ENCODE results near the gene WNT3A. TPM values are rescaled to one million over a fixed set of nuclear protein-coding genes. Genes with fewer than 3 reads are reported as not detected.

WNT3A gene
- polyA plus RNA-seq, 1 donor (not counting 4 experiments of a cell fraction or from before 2014, with no cell fraction given), result 0.07 TPM

GRCh38 chr1:228091084-228091483 lies 84.3 kb downstream of the WNT3A start:
- peaks cover 5% of the 10 kb centered on the region for H3K9me3 ChIP-seq (ENCODE audit: control insufficient read depth, low read depth, low read length)
- no peak for FAIRE-seq
- H3K4me2 ChIP-seq (ENCODE audit: control insufficient read depth, extremely low read depth, insufficient read depth, low read depth, low read length), result no peak overlapping the region

GRCh38 chr1:228092342-228093049 lies 85.7 kb downstream of the WNT3A start:
- peaks cover 11% of the 10 kb centered on the region for H3K9me1 ChIP-seq (ENCODE audit: control insufficient read depth, extremely low read depth, insufficient read depth, low read length)
- H3K27ac ChIP-seq (ENCODE audit: control insufficient read depth, insufficient read depth, low read length), result no peak overlapping the region
- H3K36me3 ChIP-seq (ENCODE audit: control insufficient read depth in 2 of 2, extremely low read depth in 1 of 2, insufficient read depth in 2 of 2, low read length in 2 of 2), result peaks cover 20 to 54% of the 10 kb centered on the region in 2 experiments
- no peak overlapping the region for H3K9ac ChIP-seq (ENCODE audit: control insufficient read depth, extremely low read depth, insufficient read depth, low read length)
- TF ChIP-seq CTCF (optimal IDR thresholded peaks at IDR 0.05 in 1 of 3, IDR thresholded peaks at IDR 0.05 in 1 of 3, conservative IDR thresholded peaks at IDR 0.05 in 1 of 3; ENCODE audit: extremely low read depth in 1 of 3, insufficient read depth in 2 of 3, low read length in 3 of 3) (no peak), EZH2 (IDR thresholded peaks at IDR 0.05; ENCODE audit: low read length) (no peak)
- H3K9me3 ChIP-seq (ENCODE audit: control insufficient read depth, low read depth, low read length), result peaks cover 5% of the 10 kb centered on the region
- FAIRE-seq, result no peak
- dilution Hi-C loops (cut with MboI; ENCODE audit: extremely low pct_ligation_motif_present, low sequenced_read_pairs), result no loop called here
- peaks cover 52% of the 10 kb centered on the region for H3K4me1 ChIP-seq (ENCODE audit: control insufficient read depth, extremely low read depth, insufficient read depth, low read length)
- H3K4me2 ChIP-seq (ENCODE audit: control insufficient read depth, extremely low read depth, insufficient read depth, low read depth, low read length), result peak overlapping the region; percentile 31
- H3K27me3 ChIP-seq (ENCODE audit: control insufficient read depth, extremely low read depth, insufficient read depth, low read length), result no peaks in the 10 kb centered on the region
- DNase-seq (ENCODE audit: low read depth, low spot score), result no peak
- no peak overlapping the region for H3K4me3 ChIP-seq (ENCODE audit: control insufficient read depth in 2 of 3, extremely low read depth in 1 of 3, insufficient read depth in 2 of 3, low read depth in 1 of 3, low read length in 3 of 3)
- no peak overlapping the region for H2AFZ ChIP-seq (ENCODE audit: control insufficient read depth, low read length)
- peaks cover 100% of the 10 kb centered on the region for H3K79me2 ChIP-seq (ENCODE audit: control insufficient read depth, insufficient read depth, low read length)
- peaks cover 92% of the 10 kb centered on the region for H4K20me1 ChIP-seq (ENCODE audit: control insufficient read depth, extremely low read depth, insufficient read depth, low read length)

More at GRCh38 chr1:228091084-228091483, 84.3 kb downstream of the WNT3A start:
- H3K79me2 ChIP-seq (ENCODE audit: control insufficient read depth, insufficient read depth, low read length), result peaks cover 100% of the 10 kb centered on the region
- H2AFZ ChIP-seq (ENCODE audit: control insufficient read depth, low read length), result no peak overlapping the region
- peaks cover 11% of the 10 kb centered on the region for H3K9me1 ChIP-seq (ENCODE audit: control insufficient read depth, extremely low read depth, insufficient read depth, low read length)
- no peak overlapping the region for H3K4me3 ChIP-seq (ENCODE audit: control insufficient read depth in 2 of 3, extremely low read depth in 1 of 3, insufficient read depth in 2 of 3, low read depth in 1 of 3, low read length in 3 of 3)
- DNase-seq (ENCODE audit: low read depth, low spot score), result no peak
- peak overlapping the region; percentile 18 for H3K9ac ChIP-seq (ENCODE audit: control insufficient read depth, extremely low read depth, insufficient read depth, low read length)
- H3K36me3 ChIP-seq (ENCODE audit: control insufficient read depth in 2 of 2, extremely low read depth in 1 of 2, insufficient read depth in 2 of 2, low read length in 2 of 2), result peaks cover 15 to 47% of the 10 kb centered on the region in 2 experiments
- no peaks in the 10 kb centered on the region for H3K27me3 ChIP-seq (ENCODE audit: control insufficient read depth, extremely low read depth, insufficient read depth, low read length)
- peaks cover 91% of the 10 kb centered on the region for H4K20me1 ChIP-seq (ENCODE audit: control insufficient read depth, extremely low read depth, insufficient read depth, low read length)
- dilution Hi-C loops (cut with MboI; ENCODE audit: extremely low pct_ligation_motif_present, low sequenced_read_pairs), result no loop called here
- TF ChIP-seq CTCF (optimal IDR thresholded peaks at IDR 0.05 in 1 of 3, IDR thresholded peaks at IDR 0.05 in 1 of 3, conservative IDR thresholded peaks at IDR 0.05 in 1 of 3; ENCODE audit: extremely low read depth in 1 of 3, insufficient read depth in 2 of 3, low read length in 3 of 3) (no peak), EZH2 (IDR thresholded peaks at IDR 0.05; ENCODE audit: low read length) (no peak)
- H3K4me1 ChIP-seq (ENCODE audit: control insufficient read depth, extremely low read depth, insufficient read depth, low read length), result peaks cover 64% of the 10 kb centered on the region
- H3K27ac ChIP-seq (ENCODE audit: control insufficient read depth, insufficient read depth, low read length), result no peak overlapping the region

Data from keratinocyte (primary cell).